MCF 10A (cell line): ENCODE measurements around the gene ZNF333. TPM values are rescaled to one million over a fixed set of nuclear protein-coding genes. Genes with fewer than 3 reads are reported as not detected.
"Not testable (repeated sequence)": the region's sequence is repeated elsewhere in the genome, so short reads cannot be mapped to it uniquely, and the experiment has no call there.

ENCODE experiments used
- BruUV-seq: library from RNA; stranded (reverse); fragments of 400-500 nt; replicated peaks from 2 replicates; lab custom pipeline; 2021; lab: Mats Ljungman, UMichigan
- CTCF ChIA-PET: fragments of 300-600 bp; sonication (Branson Sonifier 250); formaldehyde crosslinking; extraction: SDS; loops from one replicate; lab custom pipeline; 2021; ENCODE audit warnings: antibody characterized with exemption, inconsistent platforms; lab: Yijun Ruan, JAX
- POLR2A ChIA-PET: fragments of 300-600, 350-650 bp; sonication (Branson Sonifier 250); formaldehyde crosslinking; extraction: SDS; loops from one replicate; lab custom pipeline; 2020; ENCODE audit warnings: antibody characterized with exemption, inconsistent platforms; lab: Yijun Ruan, JAX
- DNase-seq: peaks from one replicate; pipeline ENCODE4 v3.0.0-alpha.2; 2018; ENCODE audit not compliant: unreplicated experiment
- H3K27ac Mint-ChIP-seq: one replicate; pipeline ENCODE4 v1.8.0; 2022; ENCODE audit warnings: mild to moderate bottlenecking, low read depth, mixed read lengths; ENCODE audit not compliant: unreplicated experiment
- H3K27me3 Mint-ChIP-seq: one replicate; pipeline ENCODE4 v1.8.0; 2022; ENCODE audit warnings: mixed read lengths; ENCODE audit not compliant: insufficient read depth, unreplicated experiment
- H3K36me3 Mint-ChIP-seq: one replicate; pipeline ENCODE4 v1.8.0; 2022; ENCODE audit warnings: mild to moderate bottlenecking, moderate library complexity, mixed read lengths; ENCODE audit not compliant: insufficient read depth, unreplicated experiment
- H3K4me1 Mint-ChIP-seq: one replicate; pipeline ENCODE4 v1.8.0; 2022; ENCODE audit warnings: mixed read lengths; ENCODE audit not compliant: insufficient read depth, unreplicated experiment
- H3K4me3 Mint-ChIP-seq: one replicate; pipeline ENCODE4 v1.8.0; 2022; ENCODE audit warnings: mild to moderate bottlenecking, moderate library complexity, mixed read lengths; ENCODE audit not compliant: unreplicated experiment
- H3K9me3 Mint-ChIP-seq: one replicate; pipeline ENCODE4 v1.8.0; 2022; ENCODE audit warnings: mixed read lengths; ENCODE audit not compliant: unreplicated experiment
- intact Hi-C: fragments of 100-400 bp; cut with micrococcal nuclease; formaldehyde crosslinking; loops from 2 replicates; pipeline ENCODE4 v1.14.1; 2022
- total RNA-seq: library from RNA; stranded (reverse); gene quantifications from 2 replicates; pipeline ENCODE4 v1.2.3, GENCODE V29; 2022
- TF ChIP-seq, protein P1 (sequence below): fragments of 200-600 bp; IDR thresholded peaks from one replicate; pipeline ENCODE4 v1.8.0; 2022; ENCODE audit warnings: antibody characterized with exemption, mild to moderate bottlenecking; ENCODE audit not compliant: unreplicated experiment

Gene ZNF333
- total RNA-seq, 1 experiment from 2014 or later = 15.4 TPM

DNA sequence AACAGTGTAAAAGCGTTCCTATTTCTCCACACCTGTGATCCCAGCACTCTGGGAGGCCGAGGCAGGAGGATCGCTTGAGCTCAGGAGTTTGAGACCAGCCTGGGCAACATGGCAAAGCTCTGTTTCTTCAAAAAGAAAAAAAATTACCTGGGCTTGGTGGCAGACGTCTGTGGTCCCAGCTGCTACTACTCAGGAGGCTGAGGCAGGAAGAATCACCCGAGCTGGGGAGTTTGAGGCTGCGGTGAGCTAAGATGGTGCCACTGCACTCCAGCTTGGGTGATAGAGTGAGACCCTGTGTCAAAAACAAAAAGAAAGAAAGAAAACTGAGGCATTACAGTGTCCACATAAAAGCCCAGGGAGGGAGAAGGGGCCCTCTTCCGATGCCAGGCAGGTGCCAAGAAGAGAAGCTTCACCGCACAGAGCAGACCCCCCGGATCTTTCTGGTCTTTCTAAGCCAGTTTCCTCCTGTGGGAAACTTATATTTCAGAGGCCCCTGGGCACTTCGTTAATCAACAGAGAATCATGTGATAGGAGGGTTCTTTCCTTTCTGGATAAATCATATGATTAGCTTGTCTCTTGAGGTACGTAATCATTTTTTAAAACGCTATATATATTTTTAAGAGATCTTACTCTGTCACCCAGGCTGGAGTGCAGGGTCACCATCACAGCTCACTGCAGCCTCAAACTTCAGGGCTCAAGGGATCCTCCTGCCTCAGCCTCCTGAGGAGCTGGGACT is 88.4 kb downstream of the ZNF333 start, which contains the start of gene ADGRE2:
ADGRE2 (minus strand) TSS at position 451 of the 736 bp plus-strand sequence. CDS start 1,804 bp downstream, outside the sequence.
- POLR2A ChIA-PET = not testable (repeated sequence)

GRCh38 chr19:14779151-14779550 is 89.3 kb downstream of the ZNF333 start:
- Mint-ChIP-seq H3K27ac (no peak overlapping the region), H3K4me3 (no peak overlapping the region), H3K4me1 (peaks cover 6% of the 10 kb centered on the region), H3K27me3 (no peaks in the 10 kb centered on the region), H3K9me3 (no peaks in the 10 kb centered on the region), H3K36me3 (no peaks in the 10 kb centered on the region)
- POLR2A ChIA-PET = no interaction called here
- BruUV-seq = no TSS peak
- DNase-seq = no peak
- intact Hi-C loops = loop anchor here (5.0 kb wide), 1 partner anchor 92 kb away; no protein-coding TSS in a partner anchor
- CTCF ChIA-PET = interaction anchor here (0.6 to 0.9 kb wide), 5 partner anchors 25 to 1436 kb away, joined by 3 to 4 read pairs (median 4); no protein-coding TSS in a partner anchor
- TF ChIP-seq, protein P1, sequence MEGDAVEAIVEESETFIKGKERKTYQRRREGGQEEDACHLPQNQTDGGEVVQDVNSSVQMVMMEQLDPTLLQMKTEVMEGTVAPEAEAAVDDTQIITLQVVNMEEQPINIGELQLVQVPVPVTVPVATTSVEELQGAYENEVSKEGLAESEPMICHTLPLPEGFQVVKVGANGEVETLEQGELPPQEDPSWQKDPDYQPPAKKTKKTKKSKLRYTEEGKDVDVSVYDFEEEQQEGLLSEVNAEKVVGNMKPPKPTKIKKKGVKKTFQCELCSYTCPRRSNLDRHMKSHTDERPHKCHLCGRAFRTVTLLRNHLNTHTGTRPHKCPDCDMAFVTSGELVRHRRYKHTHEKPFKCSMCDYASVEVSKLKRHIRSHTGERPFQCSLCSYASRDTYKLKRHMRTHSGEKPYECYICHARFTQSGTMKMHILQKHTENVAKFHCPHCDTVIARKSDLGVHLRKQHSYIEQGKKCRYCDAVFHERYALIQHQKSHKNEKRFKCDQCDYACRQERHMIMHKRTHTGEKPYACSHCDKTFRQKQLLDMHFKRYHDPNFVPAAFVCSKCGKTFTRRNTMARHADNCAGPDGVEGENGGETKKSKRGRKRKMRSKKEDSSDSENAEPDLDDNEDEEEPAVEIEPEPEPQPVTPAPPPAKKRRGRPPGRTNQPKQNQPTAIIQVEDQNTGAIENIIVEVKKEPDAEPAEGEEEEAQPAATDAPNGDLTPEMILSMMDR = no peak

More for the DNA sequence above, 88.4 kb downstream of the ZNF333 start, which contains the start of gene ADGRE2:
- not testable (repeated sequence) for DNase-seq, H3K4me3 Mint-ChIP-seq, BruUV-seq, H3K36me3 Mint-ChIP-seq, H3K27ac Mint-ChIP-seq, H3K4me1 Mint-ChIP-seq, H3K27me3 Mint-ChIP-seq, H3K9me3 Mint-ChIP-seq
- CTCF ChIA-PET = interaction anchor here (0.6 to 1.9 kb wide), 4 partner anchors 13 to 324 kb away, joined by 3 to 12 read pairs (median 4); partner anchors contain the start of gene NDUFB7
- intact Hi-C loops = loop anchor here (5.0 kb wide), 1 partner anchor 91 kb away; no protein-coding TSS in a partner anchor

- H3K27me3 Mint-ChIP-seq, DNase-seq, H3K9me3 Mint-ChIP-seq, BruUV-seq, POLR2A ChIA-PET, intact Hi-C loops, H3K27ac Mint-ChIP-seq, H3K36me3 Mint-ChIP-seq, H3K4me3 Mint-ChIP-seq: not testable (repeated sequence)
- H3K4me1 Mint-ChIP-seq = peaks cover 18% of the 10 kb centered on the region
- CTCF ChIA-PET = interaction anchor here (0.6 kb wide), 1 partner anchor 207 kb away, joined by 3 read pairs; no protein-coding TSS in a partner anchor
These were observed 90.9 kb downstream of the ZNF333 start for GRCh38 chr19:14780622-14781225.

GRCh38 chr19:14781713-14782536 is 92.1 kb downstream of the ZNF333 start:
- POLR2A ChIA-PET, H3K36me3 Mint-ChIP-seq, H3K4me3 Mint-ChIP-seq, H3K27ac Mint-ChIP-seq, BruUV-seq, DNase-seq, H3K27me3 Mint-ChIP-seq, intact Hi-C loops, H3K9me3 Mint-ChIP-seq: not testable (repeated sequence)
- CTCF ChIA-PET = interaction anchor here (0.5 to 0.7 kb wide), 3 partner anchors 207 to 592 kb away, joined by 3 to 4 read pairs (median 3); no protein-coding TSS in a partner anchor
- H3K4me1 Mint-ChIP-seq = peaks cover 12% of the 10 kb centered on the region
